Bronchial epithelial cell (primary cell): ENCODE results near the gene ABLIM2. TPM values are rescaled to one million over a fixed set of nuclear protein-coding genes. Genes with fewer than 3 reads are reported as not detected.

Source experiments
- DNase-seq: peaks from one replicate; pipeline ENCODE4 v3.0.0-alpha.2; 2010; ENCODE audit warnings: low read depth
- FAIRE-seq: peaks from 2 replicates; lab custom pipeline; 2011; peaks lifted over from hg19 to GRCh38; lab: Jason Lieb, UNC
- H3K27me3 ChIP-seq: 2 replicates; pipeline ENCODE4 v1.5.1; 2011; ENCODE audit warnings: low read length; ENCODE audit not compliant: control insufficient read depth, insufficient read depth
- H3K36me3 ChIP-seq: 2 replicates; pipeline ENCODE4 v1.5.1; 2011; ENCODE audit warnings: low read length; ENCODE audit not compliant: control insufficient read depth, insufficient read depth
- H3K4me3 ChIP-seq: 2 replicates; pipeline ENCODE4 v1.5.1; 2011; ENCODE audit warnings: mild to moderate bottlenecking, low read depth, low read length, control low read depth
- CTCF ChIP-seq: IDR thresholded peaks from 2 replicates; pipeline ENCODE4 v1.5.1; 2011; ENCODE audit warnings: mild to moderate bottlenecking, moderate library complexity, low read length, control low read depth, inconsistent platforms; ENCODE audit not compliant: insufficient read depth, severe bottlenecking
- total RNA-seq: library from RNA; depleted of rRNA; stranded (reverse); fragments of >200 nt; gene quantifications from 2 replicates; pipeline ENCODE4 v1.2.1, GENCODE V29; 2014

ABLIM2 gene
- total RNA-seq, 1 donor from 2014 or later: 1.1 TPM

DNA sequence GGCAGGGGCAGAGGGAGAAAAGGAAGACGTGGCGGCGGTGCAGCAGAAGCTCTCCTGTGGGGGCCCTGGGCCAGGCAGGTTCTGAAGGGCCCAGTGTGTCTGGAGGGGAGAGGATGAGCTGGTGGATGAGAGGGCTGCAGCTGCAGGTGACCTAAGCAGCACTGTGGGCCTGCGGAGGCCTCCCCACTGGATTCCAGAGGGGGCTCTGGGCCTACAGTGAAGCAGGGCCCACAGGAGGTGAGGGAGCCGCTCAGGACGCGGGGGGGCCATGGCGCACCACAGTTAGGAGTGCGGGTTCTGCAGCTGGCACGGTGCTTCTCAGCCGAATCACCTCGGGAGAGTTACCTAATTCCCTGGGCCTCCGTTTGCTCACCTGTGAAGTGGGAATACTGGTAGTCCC, 10.5 kb downstream of the ABLIM2 start:
- no peak for TF ChIP-seq CTCF
- DNase-seq (no peak), FAIRE-seq (no peak)
- H3K36me3 ChIP-seq: no peaks in the 10 kb centered on the region
- H3K4me3 ChIP-seq: no peak overlapping the region
- H3K27me3 ChIP-seq: peaks cover 11% of the 10 kb centered on the region

- Histone ChIP-seq H3K36me3 (no peaks in the 10 kb centered on the region), H3K4me3 (no peak overlapping the region), H3K27me3 (peaks cover 12% of the 10 kb centered on the region)
- FAIRE-seq: no peak
- TF ChIP-seq CTCF: no peak
- DNase-seq: no peak
These were observed 11.2 kb downstream of the ABLIM2 start for GRCh38 chr4:8147231-8147970.

- H3K27me3 ChIP-seq: peaks cover 10% of the 10 kb centered on the region
These were observed 12.5 kb downstream of the ABLIM2 start for GRCh38 chr4:8146157-8146556.

GRCh38 chr4:8144359-8144758, 14.3 kb downstream of the ABLIM2 start:
- no peak for TF ChIP-seq CTCF
- DNase-seq: no peak
- no peak for FAIRE-seq
- H3K4me3 ChIP-seq: no peak overlapping the region
- H3K27me3 ChIP-seq: peaks cover 10% of the 10 kb centered on the region
- no peaks in the 10 kb centered on the region for H3K36me3 ChIP-seq

More at GRCh38 chr4:8146157-8146556, 12.5 kb downstream of the ABLIM2 start:
- no peak for FAIRE-seq
- Histone ChIP-seq H3K4me3 (no peak overlapping the region), H3K36me3 (no peaks in the 10 kb centered on the region)
- DNase-seq: no peak
- TF ChIP-seq CTCF: no peak

DNA sequence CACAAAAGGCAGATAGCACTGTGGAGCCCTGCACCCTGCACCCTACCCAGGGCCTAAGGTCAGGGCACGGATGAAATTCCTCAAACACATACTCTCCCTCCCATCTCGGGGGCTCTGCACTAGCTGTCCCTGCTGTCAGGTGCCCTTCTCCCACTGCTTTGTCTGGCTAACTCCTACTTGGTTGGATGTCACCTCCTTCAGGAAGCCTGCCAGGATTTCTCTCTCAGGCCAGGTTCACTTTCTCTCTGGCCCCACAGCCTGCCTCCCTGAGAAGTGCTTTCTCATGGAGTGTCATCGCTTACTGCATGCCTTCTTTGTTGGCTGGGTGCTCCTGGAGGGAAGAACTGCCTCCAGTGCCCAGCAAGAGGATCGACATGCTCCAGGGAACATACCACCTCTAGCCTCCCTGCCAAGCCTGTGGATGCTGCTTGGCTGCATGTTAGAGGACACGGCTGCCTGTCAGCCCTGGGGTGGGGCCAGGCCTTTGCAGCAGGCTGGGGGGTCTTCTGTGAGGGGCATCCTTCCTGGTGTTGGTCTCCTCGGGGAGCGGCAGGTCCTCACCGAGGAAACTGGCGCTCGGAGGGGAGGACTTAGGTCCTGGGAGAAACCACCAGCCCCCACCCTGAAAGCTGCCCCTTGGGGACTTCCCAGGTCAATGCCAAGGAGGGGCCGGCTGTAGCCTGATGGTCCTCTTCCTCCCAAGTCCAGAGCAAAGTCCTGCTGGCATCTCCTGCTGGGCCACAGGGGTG, 15.0 kb downstream of the ABLIM2 start:
- no peak for DNase-seq
- TF ChIP-seq CTCF: no peak
- no peak for FAIRE-seq
- peaks cover 10% of the 10 kb centered on the region for H3K27me3 ChIP-seq
- no peak overlapping the region for H3K4me3 ChIP-seq
- no peaks in the 10 kb centered on the region for H3K36me3 ChIP-seq
